Common myeloid progenitor, CD34-positive (primary cell): Measurements from ENCODE around the gene RTN4RL1.

Source experiments
- CTCF ChIA-PET: fragments of 350-600 bp; sonication (Branson Sonifier 250); formaldehyde crosslinking; loops from one replicate; lab custom pipeline; 2021; ENCODE audit warnings: antibody characterized with exemption; lab: Charles Lee
- POLR2A ChIA-PET: fragments of 350-600 bp; sonication (Branson Sonifier 250); formaldehyde crosslinking; loops from one replicate; lab custom pipeline; 2021; ENCODE audit warnings: antibody characterized with exemption; lab: Charles Lee
- DNase-seq, 3 donors: peaks; one replicate each; pipeline versions ENCODE4 v3.0.0 to v3.0.0-alpha.2; 2013
- H3K27ac ChIP-seq, 2 experiments: 1 replicate in 1 of 2; 2 replicates in 1 of 2; pipeline ENCODE4 v1.7.0; 2013; ENCODE audit warnings: inconsistent platforms in 2 of 2, low read length in 2 of 2, mild to moderate bottlenecking in 2 of 2, low read depth in 1 of 2, moderate library complexity in 1 of 2; ENCODE audit not compliant: severe bottlenecking in 2 of 2, insufficient read depth in 1 of 2, poor library complexity in 1 of 2
- H3K27me3 ChIP-seq, 5 experiments: replicated peaks in 2 of 5; 1 replicate in 3 of 5; 2 replicates in 2 of 5; pipeline versions ENCODE4 v1.6.1 to v1.7.0; 2013; ENCODE audit warnings: low read length in 4 of 5, mild to moderate bottlenecking in 2 of 5, moderate library complexity in 2 of 5, inconsistent platforms in 1 of 5; ENCODE audit not compliant: insufficient read depth in 5 of 5, control insufficient read depth in 4 of 5
- H3K36me3 ChIP-seq, 4 experiments: 1 replicate in 2 of 4; 2 replicates in 2 of 4; pipeline versions ENCODE4 v1.6.1 to v1.7.0; 2013; ENCODE audit warnings: low read length in 3 of 4, control low read depth in 1 of 4, mild to moderate bottlenecking in 1 of 4; ENCODE audit not compliant: control insufficient read depth in 4 of 4, insufficient read depth in 4 of 4
- H3K4me1 ChIP-seq, 4 experiments: 1 replicate in 3 of 4; 2 replicates in 1 of 4; pipeline versions ENCODE4 v1.6.1 to v1.7.1; 2013; ENCODE audit warnings: low read length in 3 of 4, mild to moderate bottlenecking in 3 of 4, control low read depth in 1 of 4, inconsistent platforms in 1 of 4, moderate library complexity in 1 of 4; ENCODE audit not compliant: control insufficient read depth in 4 of 4, insufficient read depth in 4 of 4; ENCODE audit errors: control extremely low read depth in 1 of 4
- H3K4me3 ChIP-seq, 7 experiments: 1 replicate in 4 of 7; 2 replicates in 3 of 7; pipeline versions ENCODE4 v1.5.1 to v1.7.0; 2013; ENCODE audit warnings: mild to moderate bottlenecking in 7 of 7, low read length in 6 of 7, moderate library complexity in 6 of 7, inconsistent platforms in 2 of 7, low read depth in 2 of 7, control low read depth in 1 of 7; ENCODE audit not compliant: insufficient read depth in 4 of 7, control insufficient read depth in 1 of 7; ENCODE audit errors: extremely low read depth in 1 of 7
- H3K9me3 ChIP-seq, 5 experiments: 1 replicate in 4 of 5; 2 replicates in 1 of 5; pipeline versions ENCODE4 v1.6.1 to v1.7.1; 2013; ENCODE audit warnings: low read length in 4 of 5, mild to moderate bottlenecking in 2 of 5, inconsistent platforms in 1 of 5, low read depth in 1 of 5, moderate library complexity in 1 of 5; ENCODE audit not compliant: control insufficient read depth in 4 of 5, insufficient read depth in 2 of 5; ENCODE audit errors: control extremely low read depth in 1 of 5
- WGBS: methylation state at CpG from one replicate; pipeline ENCODE4 v1.1.5; 2013; ENCODE audit not compliant: insufficient coverage; 5-methylcytosine and 5-hydroxymethylcytosine counted together

The RTN4RL1 gene

DNA sequence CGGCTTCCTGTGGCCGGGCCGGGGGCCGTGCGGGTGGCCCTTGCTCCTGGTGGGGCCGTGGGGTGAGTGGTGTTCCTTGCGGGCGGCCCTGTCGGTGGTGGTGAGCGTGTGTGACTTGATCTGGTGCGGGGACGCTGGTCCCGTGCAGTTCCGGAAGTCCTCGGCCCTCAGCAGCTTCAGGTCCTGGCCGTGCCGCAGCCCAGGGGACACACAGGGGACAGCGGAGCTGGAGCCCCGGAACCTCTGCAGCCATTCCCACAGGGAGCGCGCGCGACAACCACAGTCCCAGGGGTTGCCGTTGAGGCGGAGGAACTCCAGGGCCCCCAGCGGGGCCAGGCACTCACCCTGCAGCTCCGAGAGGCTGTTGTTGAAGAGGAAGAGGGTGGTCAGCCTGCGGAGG is 88.4 kb downstream of the RTN4RL1 start:
- H3K36me3 ChIP-seq: no peaks in the 10 kb centered on the region
- no peaks in the 10 kb centered on the region for H3K27me3 ChIP-seq
- WGBS: 59% methylated on average over 19 of the region's 28 CpGs
- DNase-seq: peak in 2 of 3 donors; percentile 16 to 24
- peak overlapping the region in 2 of 7 experiments; percentile 13 to 19 for H3K4me3 ChIP-seq
- ChIA-PET POLR2A (no interaction called here), CTCF (interaction anchor here (1.2 kb wide), 2 partner anchors 13 to 14 kb away, joined by 3 to 4 read pairs; no protein-coding TSS in a partner anchor)
- H3K27ac ChIP-seq: no peak overlapping the region
- H3K9me3 ChIP-seq: no peaks in the 10 kb centered on the region
- H3K4me1 ChIP-seq: peaks cover 0 to 2% (median 0%) of the 10 kb centered on the region in 4 experiments

DNA sequence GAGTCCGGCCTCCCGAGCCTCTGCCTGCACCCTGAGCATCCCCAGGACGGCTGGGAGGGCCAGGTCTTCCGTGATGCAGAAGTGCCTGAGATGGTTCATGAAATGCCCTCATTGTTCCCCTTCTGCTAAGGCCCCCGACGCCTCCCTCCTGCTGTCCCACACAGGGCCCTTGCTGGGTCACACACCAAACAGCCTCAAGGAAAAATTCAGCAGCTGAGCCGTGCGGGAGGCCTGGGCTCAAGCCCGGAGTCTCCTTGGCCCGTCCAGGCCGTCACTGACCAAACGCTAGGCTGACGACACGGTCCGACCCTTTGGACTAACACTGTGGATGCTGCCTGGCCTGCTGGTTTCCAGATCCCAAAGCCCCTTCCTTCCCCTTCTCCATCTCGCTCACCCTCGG is 90.2 kb downstream of the RTN4RL1 start:
- DNase-seq: no peak
- H3K4me3 ChIP-seq: no peak overlapping the region
- CTCF ChIA-PET: interaction anchor here (1.1 kb wide), 1 partner anchor 25 kb away, joined by 3 read pairs; no protein-coding TSS in a partner anchor
- POLR2A ChIA-PET: no interaction called here
- no peaks in the 10 kb centered on the region for H3K36me3 ChIP-seq
- no peak overlapping the region for H3K27ac ChIP-seq
- H3K27me3 ChIP-seq: no peaks in the 10 kb centered on the region
- WGBS: 92% methylated on average over 15 of the region's 17 CpGs
- peaks cover 0 to 2% (median 0%) of the 10 kb centered on the region in 4 experiments for H3K4me1 ChIP-seq
- no peaks in the 10 kb centered on the region for H3K9me3 ChIP-seq

DNA sequence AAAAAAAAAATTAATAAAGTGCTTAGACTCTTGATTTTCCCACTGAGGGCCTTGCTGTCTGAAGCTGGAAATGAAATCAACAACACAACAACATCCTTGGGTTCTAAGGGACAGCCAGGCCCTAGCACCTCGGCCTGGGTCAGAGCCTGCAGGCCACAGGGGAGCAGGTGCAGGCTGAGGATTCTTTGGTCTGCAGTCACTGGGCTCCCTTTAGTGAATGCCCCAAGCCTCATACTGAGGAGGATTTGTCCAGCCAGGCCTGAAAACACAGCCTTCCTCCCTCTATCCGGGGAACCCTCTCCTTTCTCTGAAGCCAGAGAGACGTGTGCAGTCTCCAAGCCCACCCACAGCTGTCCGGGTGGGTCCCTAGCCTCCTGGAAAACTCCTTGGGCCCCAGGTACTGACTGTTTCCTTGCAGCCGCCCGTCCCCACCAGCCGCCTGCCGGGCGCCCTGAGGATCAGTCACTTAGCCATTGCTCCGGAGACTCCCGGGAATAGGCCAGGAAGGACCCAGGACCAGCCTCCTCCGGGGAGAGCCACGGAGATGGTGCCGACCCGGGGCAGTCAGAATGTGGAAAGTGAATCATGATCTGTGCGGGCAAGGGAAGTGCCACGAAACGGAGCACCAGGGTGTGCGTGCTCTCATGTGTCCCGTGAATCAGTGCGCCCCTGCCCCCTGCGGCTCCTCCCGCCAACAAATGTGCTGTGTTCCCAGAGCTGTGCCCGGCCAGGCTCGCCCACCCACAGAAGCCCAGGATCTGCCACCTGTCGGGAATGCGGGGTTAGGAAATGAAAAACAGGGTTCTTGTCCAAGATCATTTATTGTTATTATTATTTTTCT is 91.0 kb downstream of the RTN4RL1 start:
- ChIA-PET CTCF (interaction anchor here (1.1 to 1.3 kb wide), 2 partner anchors 24 to 47 kb away, joined by 3 read pairs; no protein-coding TSS in a partner anchor), POLR2A (no interaction called here)
- H3K9me3 ChIP-seq: no peaks in the 10 kb centered on the region
- H3K4me3 ChIP-seq: no peak overlapping the region
- 93% methylated on average over 22 of the region's 27 CpGs for WGBS
- H3K27ac ChIP-seq: no peak overlapping the region
- H3K4me1 ChIP-seq: peaks cover 0 to 2% (median 0%) of the 10 kb centered on the region in 4 experiments
- no peaks in the 10 kb centered on the region for H3K27me3 ChIP-seq
- no peaks in the 10 kb centered on the region for H3K36me3 ChIP-seq
- no peak for DNase-seq

DNA sequence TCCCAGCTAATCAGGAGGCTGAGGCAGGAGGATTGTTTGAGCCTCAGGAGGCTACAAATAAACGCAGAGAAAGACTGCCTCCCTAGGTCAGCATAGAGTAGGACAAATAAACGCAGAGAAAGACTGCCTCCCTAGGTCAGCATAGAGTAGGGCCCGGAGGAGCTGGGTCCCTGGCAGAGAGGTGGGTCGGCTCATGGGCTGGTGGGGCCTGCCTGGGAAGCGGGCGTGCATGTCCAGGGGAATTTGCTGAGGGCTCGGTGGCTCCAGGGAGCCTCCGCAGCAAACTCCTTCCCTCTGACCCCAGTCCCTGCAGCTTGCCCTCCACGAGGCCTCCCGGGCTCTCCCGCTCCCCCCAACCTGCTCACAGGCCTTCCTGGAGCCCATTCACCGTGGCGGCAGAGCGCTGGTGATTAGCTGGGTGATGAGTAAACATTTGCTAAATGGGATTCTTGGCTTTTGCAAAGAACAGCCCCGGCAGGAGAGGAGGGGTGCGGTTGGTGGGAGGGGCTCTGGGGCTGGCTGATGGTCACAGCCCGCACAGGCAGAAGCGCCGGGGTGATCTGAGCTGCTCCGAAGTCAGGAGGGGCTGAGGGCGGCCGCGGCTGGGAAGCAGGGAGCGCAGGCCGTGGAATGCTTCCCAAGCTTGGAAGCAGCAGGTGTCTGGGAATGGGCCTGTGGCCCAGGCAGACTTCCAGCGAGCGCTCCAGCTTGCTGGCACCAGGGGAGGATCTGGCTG is 93.1 kb downstream of the RTN4RL1 start:
- WGBS: 89% methylated on average over 27 of the region's 27 CpGs
- H3K27ac ChIP-seq: no peak overlapping the region
- H3K27me3 ChIP-seq: no peaks in the 10 kb centered on the region
- POLR2A ChIA-PET: no interaction called here
- CTCF ChIA-PET: interaction anchor here (1.2 kb wide), 1 partner anchor 23 kb away, joined by 3 read pairs; no protein-coding TSS in a partner anchor
- H3K4me1 ChIP-seq: peaks cover 0 to under 1% (median 0%) of the 10 kb centered on the region in 4 experiments
- no peak overlapping the region for H3K4me3 ChIP-seq
- H3K9me3 ChIP-seq: no peaks in the 10 kb centered on the region
- H3K36me3 ChIP-seq: no peaks in the 10 kb centered on the region
- DNase-seq: no peak

DNA sequence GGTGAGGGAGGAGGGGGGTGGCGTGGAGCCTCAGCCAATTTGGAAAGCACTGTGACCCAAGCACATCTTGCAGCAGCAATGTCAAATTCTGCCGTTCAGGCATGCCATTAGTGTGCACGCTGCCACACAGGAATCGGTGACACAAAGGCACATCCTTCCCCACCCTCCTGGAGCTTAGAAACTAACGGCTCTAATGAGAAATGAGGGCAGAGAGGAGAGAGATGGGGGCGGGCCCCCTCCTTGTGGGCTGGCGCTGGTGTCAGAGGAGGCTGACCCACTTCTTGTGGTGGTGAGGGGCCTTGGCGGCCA is 94.8 kb downstream of the RTN4RL1 start:
- CTCF ChIA-PET: no interaction called here
- DNase-seq: no peak
- 64% methylated on average over 7 of the region's 8 CpGs for WGBS
- POLR2A ChIA-PET: no interaction called here
- peaks cover 0 to 2% (median 0%) of the 10 kb centered on the region in 5 experiments for H3K27me3 ChIP-seq
- H3K27ac ChIP-seq: no peak overlapping the region
- H3K4me3 ChIP-seq: no peak overlapping the region
- H3K9me3 ChIP-seq: no peaks in the 10 kb centered on the region
- H3K36me3 ChIP-seq: no peaks in the 10 kb centered on the region
- H3K4me1 ChIP-seq: no peaks in the 10 kb centered on the region

DNA sequence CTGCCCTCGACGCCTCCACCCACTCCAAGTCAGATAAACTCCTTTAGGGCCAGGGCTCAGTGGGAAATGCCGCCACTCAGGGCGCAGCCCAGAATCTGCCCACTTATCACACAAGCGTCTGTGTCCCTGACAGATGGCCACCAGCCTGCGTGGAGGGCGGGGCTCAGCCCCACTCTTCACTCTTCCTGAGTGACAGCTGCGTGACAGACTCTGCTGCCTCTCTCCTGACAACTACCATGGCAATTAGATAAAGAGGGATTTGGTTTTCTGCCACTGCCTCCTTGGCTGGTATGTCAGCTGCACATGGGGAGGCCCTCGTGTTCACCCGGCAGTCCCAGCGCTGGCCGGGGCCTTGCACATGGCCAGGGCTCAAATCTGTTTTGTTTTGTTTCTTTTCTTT is 96.2 kb downstream of the RTN4RL1 start:
- WGBS: 88% methylated on average over 9 of the region's 12 CpGs
- H3K9me3 ChIP-seq: no peaks in the 10 kb centered on the region
- no peak overlapping the region for H3K4me3 ChIP-seq
- peak in 1 of 3 donors; percentile 20 for DNase-seq
- ChIA-PET CTCF (interaction anchor here (0.6 kb wide), 1 partner anchor 953 kb away, joined by 4 read pairs; no protein-coding TSS in a partner anchor), POLR2A (no interaction called here)
- peaks cover 0 to 2% (median 0%) of the 10 kb centered on the region in 5 experiments for H3K27me3 ChIP-seq
- no peak overlapping the region for H3K27ac ChIP-seq
- no peaks in the 10 kb centered on the region for H3K36me3 ChIP-seq
- no peaks in the 10 kb centered on the region for H3K4me1 ChIP-seq
